ENCODE measurements around the gene CRYL1.

Gene CRYL1

GRCh38 chr13:20356444-20356843 is 169.2 kb downstream of the CRYL1 start:
- no peak for TF ChIP-seq FOXP2 (optimal IDR thresholded peaks at IDR 0.05; ENCODE audit: borderline replicate concordance, extremely low read depth, extremely low read length, insufficient read depth)
- no peak for TF ChIP-seq TAF1 (IDR thresholded peaks at IDR 0.05; ENCODE audit: borderline replicate concordance, insufficient read depth, low read length)
- TF ChIP-seq SIN3A (IDR thresholded peaks at IDR 0.05; ENCODE audit: borderline replicate concordance, insufficient read depth, low read length) = no peak
- no peak for TF ChIP-seq REST (IDR thresholded peaks at IDR 0.05; ENCODE audit: insufficient read depth in 1 of 2, low read depth in 2 of 2, low read length in 2 of 2)
- TF ChIP-seq POLR2AphosphoS5 (IDR thresholded peaks at IDR 0.05; ENCODE audit: low read depth, low read length) = no peak

- TF ChIP-seq FOXP2 (optimal IDR thresholded peaks at IDR 0.05; ENCODE audit: borderline replicate concordance, extremely low read depth, extremely low read length, insufficient read depth) (no peak), TAF1 (IDR thresholded peaks at IDR 0.05; ENCODE audit: borderline replicate concordance, insufficient read depth, low read length) (no peak), SIN3A (IDR thresholded peaks at IDR 0.05; ENCODE audit: borderline replicate concordance, insufficient read depth, low read length) (no peak), POLR2AphosphoS5 (IDR thresholded peaks at IDR 0.05; ENCODE audit: low read depth, low read length) (no peak), REST (IDR thresholded peaks at IDR 0.05; ENCODE audit: insufficient read depth in 1 of 2, low read depth in 2 of 2, low read length in 2 of 2) (no peak)
Measured at GRCh38 chr13:20354722-20355121, 170.9 kb downstream of the CRYL1 start.

- no peak for TF ChIP-seq TAF1 (IDR thresholded peaks at IDR 0.05; ENCODE audit: borderline replicate concordance, insufficient read depth, low read length)
- TF ChIP-seq SIN3A (IDR thresholded peaks at IDR 0.05; ENCODE audit: borderline replicate concordance, insufficient read depth, low read length) = no peak
- TF ChIP-seq REST (IDR thresholded peaks at IDR 0.05; ENCODE audit: insufficient read depth in 1 of 2, low read depth in 2 of 2, low read length in 2 of 2) = no peak
- TF ChIP-seq FOXP2 (optimal IDR thresholded peaks at IDR 0.05; ENCODE audit: borderline replicate concordance, extremely low read depth, extremely low read length, insufficient read depth) = no peak
- no peak for TF ChIP-seq POLR2AphosphoS5 (IDR thresholded peaks at IDR 0.05; ENCODE audit: low read depth, low read length)
Measured at GRCh38 chr13:20353973-20354372, 171.7 kb downstream of the CRYL1 start.
